IPS-15b (cell line): ENCODE measurements around the gene ABCA2.
A peak's percentile ranks its signal among the peaks of the same experiment; 100 is the strongest.

Source experiments
- H3K27me3 ChIP-seq: one replicate; pipeline ENCODE4 v1.6.1; 2013; ENCODE audit warnings: low read length; ENCODE audit not compliant: control insufficient read depth, insufficient read depth
- H3K36me3 ChIP-seq: one replicate; pipeline ENCODE4 v1.6.1; 2013; ENCODE audit warnings: low read length; ENCODE audit not compliant: control insufficient read depth, insufficient read depth
- H3K4me1 ChIP-seq: one replicate; pipeline ENCODE4 v1.6.1; 2013; ENCODE audit warnings: mild to moderate bottlenecking, low read length; ENCODE audit not compliant: control insufficient read depth, insufficient read depth
- H3K4me3 ChIP-seq: one replicate; pipeline ENCODE4 v1.5.1; 2013; ENCODE audit warnings: low read depth, low read length
- H3K9ac ChIP-seq: one replicate; pipeline ENCODE4 v1.6.1; 2013; ENCODE audit warnings: low read depth, mild to moderate bottlenecking, low read length
- H3K9me3 ChIP-seq: one replicate; pipeline ENCODE4 v1.6.1; 2013; ENCODE audit warnings: mild to moderate bottlenecking, low read length; ENCODE audit not compliant: control insufficient read depth, insufficient read depth

Gene ABCA2

GRCh38 chr9:136992819-136993369, 35.1 kb downstream of the ABCA2 start:
- peaks cover 5% of the 10 kb centered on the region for H3K4me1 ChIP-seq
- H3K27me3 ChIP-seq, result peaks cover 17% of the 10 kb centered on the region
- H3K36me3 ChIP-seq, result no peaks in the 10 kb centered on the region

GRCh38 chr9:136991993-136992818, 35.8 kb downstream of the ABCA2 start, which contains the start of gene PAXX:
TSS of gene PAXX (plus strand) at chr9:136992422. CDS start at chr9:136992444, 22 bp downstream.
- peak within 1 kb of the TSS; percentile 47 for H3K9ac ChIP-seq
- H3K9me3 ChIP-seq, result peaks cover 4% of the 10 kb centered on the region
- H3K36me3 ChIP-seq, result no peaks in the 10 kb centered on the region
- H3K27me3 ChIP-seq, result peaks cover 17% of the 10 kb centered on the region
- peak within 1 kb of the TSS; percentile 73 for H3K4me3 ChIP-seq
- H3K4me1 ChIP-seq, result peaks cover 4% of the 10 kb centered on the region

More at GRCh38 chr9:136992819-136993369, 35.1 kb downstream of the ABCA2 start:
- Histone ChIP-seq H3K9me3 (peaks cover 4% of the 10 kb centered on the region), H3K9ac (peak overlapping the region; percentile 47), H3K4me3 (peak overlapping the region; percentile 73)

- Histone ChIP-seq H3K9me3 (peaks cover 4% of the 10 kb centered on the region), H3K27me3 (peaks cover 19% of the 10 kb centered on the region), H3K9ac (no peak overlapping the region), H3K4me1 (no peaks in the 10 kb centered on the region), H3K36me3 (no peaks in the 10 kb centered on the region), H3K4me3 (no peak overlapping the region)
These were observed 37.7 kb downstream of the ABCA2 start for GRCh38 chr9:136990242-136990911.

GRCh38 chr9:136988872-136989271, 39.2 kb downstream of the ABCA2 start:
- Histone ChIP-seq H3K4me1 (no peaks in the 10 kb centered on the region), H3K4me3 (no peak overlapping the region), H3K36me3 (no peaks in the 10 kb centered on the region), H3K27me3 (peaks cover 26% of the 10 kb centered on the region), H3K9me3 (peaks cover 4% of the 10 kb centered on the region), H3K9ac (no peak overlapping the region)

GRCh38 chr9:136985853-136986252, 42.2 kb downstream of the ABCA2 start:
- H3K9me3 ChIP-seq, result peaks cover 4% of the 10 kb centered on the region
- no peaks in the 10 kb centered on the region for H3K36me3 ChIP-seq
- peaks cover 19% of the 10 kb centered on the region for H3K27me3 ChIP-seq
- H3K9ac ChIP-seq, result no peak overlapping the region
- H3K4me3 ChIP-seq, result no peak overlapping the region
- no peaks in the 10 kb centered on the region for H3K4me1 ChIP-seq

- peaks cover 15% of the 10 kb centered on the region for H3K27me3 ChIP-seq
- H3K36me3 ChIP-seq, result no peaks in the 10 kb centered on the region
- H3K4me3 ChIP-seq, result peak overlapping the region; percentile 37
- H3K9me3 ChIP-seq, result no peaks in the 10 kb centered on the region
- no peaks in the 10 kb centered on the region for H3K4me1 ChIP-seq
- no peak overlapping the region for H3K9ac ChIP-seq
These were observed 42.9 kb downstream of the ABCA2 start for GRCh38 chr9:136985027-136985602.

GRCh38 chr9:136984464-136985026, 43.5 kb downstream of the ABCA2 start:
- Histone ChIP-seq H3K36me3 (no peaks in the 10 kb centered on the region), H3K9ac (no peak overlapping the region), H3K4me1 (no peaks in the 10 kb centered on the region), H3K4me3 (peak overlapping the region; percentile 37), H3K9me3 (no peaks in the 10 kb centered on the region), H3K27me3 (peaks cover 15% of the 10 kb centered on the region)

- Histone ChIP-seq H3K36me3 (no peaks in the 10 kb centered on the region), H3K9ac (no peak overlapping the region), H3K27me3 (peaks cover 15% of the 10 kb centered on the region), H3K9me3 (no peaks in the 10 kb centered on the region), H3K4me1 (no peaks in the 10 kb centered on the region), H3K4me3 (no peak overlapping the region)
These were observed 44.3 kb downstream of the ABCA2 start for GRCh38 chr9:136983656-136984314.

GRCh38 chr9:136983167-136983566, 44.9 kb downstream of the ABCA2 start:
- H3K4me1 ChIP-seq, result no peaks in the 10 kb centered on the region
- no peak overlapping the region for H3K9ac ChIP-seq
- H3K27me3 ChIP-seq, result peaks cover 15% of the 10 kb centered on the region
- no peak overlapping the region for H3K4me3 ChIP-seq
- no peaks in the 10 kb centered on the region for H3K9me3 ChIP-seq
- no peaks in the 10 kb centered on the region for H3K36me3 ChIP-seq

- Histone ChIP-seq H3K4me1 (no peaks in the 10 kb centered on the region), H3K27me3 (peaks cover 15% of the 10 kb centered on the region), H3K36me3 (no peaks in the 10 kb centered on the region), H3K9ac (no peak within 1 kb of the TSS), H3K9me3 (no peaks in the 10 kb centered on the region), H3K4me3 (no peak within 1 kb of the TSS)
These were observed 45.6 kb downstream of the ABCA2 start, which contains the start of gene LCNL1 for GRCh38 chr9:136982232-136983051. TSS of gene LCNL1 (plus strand) at chr9:136982993. CDS start at chr9:136983587, 594 bp downstream.
